Stimulated activated CD8-positive, alpha-beta memory T cell treated with anti-CD3 and anti-CD28 coated beads, Interleukin-15, amount 100 ng/mL, for 1 hour (primary cell): ENCODE data around the gene MYH7B.

Experiments
- DNase-seq: peaks from one replicate; pipeline ENCODE4 v3.0.0-alpha.2; 2020; ENCODE audit warnings: low read depth

The MYH7B gene

GRCh38 chr20:34945315-34946077, 10.2 kb upstream of the MYH7B start:
- no peak for DNase-seq

- no peak for DNase-seq
These were observed 9.0 kb upstream of the MYH7B start for GRCh38 chr20:34946661-34947060.

DNA sequence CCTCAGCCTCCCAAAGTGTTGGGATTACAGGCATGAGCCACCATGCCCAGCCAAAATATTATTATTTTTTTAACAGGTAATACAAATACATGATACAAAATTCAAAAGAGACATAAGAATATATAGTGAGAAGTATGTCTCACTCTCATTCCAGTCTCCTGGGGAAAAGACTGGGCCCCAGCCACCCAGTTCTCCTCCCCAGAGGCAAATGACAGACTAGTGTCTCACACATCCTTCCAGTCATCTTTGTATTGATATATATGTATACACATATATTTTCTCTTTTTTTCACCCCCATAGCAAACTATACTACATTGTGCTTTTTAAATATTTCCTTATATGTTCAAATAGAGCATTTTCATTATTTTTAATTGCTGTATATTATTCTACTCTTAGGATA, 8.3 kb upstream of the MYH7B start:
- no peak for DNase-seq

DNA sequence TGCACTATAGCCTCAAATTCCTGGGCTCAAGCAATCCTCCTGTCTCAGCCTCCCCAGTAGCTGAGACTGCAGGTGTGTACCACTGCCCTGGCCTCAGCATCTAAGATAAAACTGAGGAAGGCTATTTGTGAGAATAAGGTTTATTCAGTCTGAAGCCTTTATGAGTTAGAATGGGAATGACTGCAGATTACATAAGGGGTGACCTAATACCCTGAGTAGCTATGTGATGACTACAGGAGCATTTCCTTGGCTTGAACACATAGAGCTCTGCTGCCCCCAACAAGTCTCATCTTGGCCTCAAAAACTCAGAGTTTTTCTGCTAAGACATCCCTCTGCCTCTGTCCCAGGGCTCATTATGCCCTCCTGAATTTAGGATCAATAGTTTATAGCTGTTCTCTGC, 7.6 kb upstream of the MYH7B start:
- no peak for DNase-seq

GRCh38 chr20:34949120-34949519, 6.5 kb upstream of the MYH7B start:
- no peak for DNase-seq

DNA sequence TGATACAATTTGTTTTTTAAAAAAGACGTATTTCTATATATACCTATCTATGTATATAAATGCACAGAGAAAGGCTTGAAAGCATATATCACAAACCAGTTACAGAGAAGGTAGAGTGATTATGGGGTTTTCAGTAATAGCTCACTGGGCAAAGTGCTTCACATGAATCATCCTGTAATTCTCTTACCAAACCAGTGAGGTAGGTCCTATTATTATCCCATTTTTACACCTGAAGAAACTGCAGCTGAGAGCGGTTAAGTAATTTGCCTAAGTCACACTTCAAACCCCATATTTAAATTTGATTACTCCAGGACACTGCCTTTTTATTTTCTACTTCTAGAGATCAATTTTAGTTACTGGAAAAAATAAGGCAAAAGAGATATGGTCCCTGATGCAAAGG, 4.4 kb upstream of the MYH7B start:
- DNase-seq = no peak

GRCh38 chr20:34951652-34952051, 4.0 kb upstream of the MYH7B start:
- no peak for DNase-seq

GRCh38 chr20:34952671-34953070, 3.0 kb upstream of the MYH7B start:
- no peak for DNase-seq

DNA sequence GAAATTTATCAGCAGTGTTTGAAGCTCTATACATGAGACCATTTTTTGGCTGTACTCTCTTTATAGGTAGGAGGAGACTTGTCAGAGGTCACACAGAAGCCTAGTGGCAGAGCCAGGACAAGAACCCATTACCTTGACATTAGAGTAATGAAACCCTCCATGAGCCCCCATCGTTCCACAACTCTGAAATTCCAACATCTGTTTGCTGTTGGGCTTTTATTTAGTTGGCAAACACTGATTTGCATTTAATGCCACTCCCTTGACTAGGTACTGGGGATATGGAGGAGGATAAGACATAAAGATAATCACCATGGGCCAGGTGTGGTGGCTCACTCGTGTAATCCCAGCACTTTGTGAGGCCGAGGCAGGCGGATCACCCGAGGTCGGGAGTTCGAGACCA, 1.7 kb upstream of the MYH7B start:
- no peak for DNase-seq

- no peak for DNase-seq
These were observed 801 bp upstream of the MYH7B start for GRCh38 chr20:34954904-34955230.

- no peak for DNase-seq
These were observed 382 bp downstream of the MYH7B start for GRCh38 chr20:34956041-34956458.

DNA sequence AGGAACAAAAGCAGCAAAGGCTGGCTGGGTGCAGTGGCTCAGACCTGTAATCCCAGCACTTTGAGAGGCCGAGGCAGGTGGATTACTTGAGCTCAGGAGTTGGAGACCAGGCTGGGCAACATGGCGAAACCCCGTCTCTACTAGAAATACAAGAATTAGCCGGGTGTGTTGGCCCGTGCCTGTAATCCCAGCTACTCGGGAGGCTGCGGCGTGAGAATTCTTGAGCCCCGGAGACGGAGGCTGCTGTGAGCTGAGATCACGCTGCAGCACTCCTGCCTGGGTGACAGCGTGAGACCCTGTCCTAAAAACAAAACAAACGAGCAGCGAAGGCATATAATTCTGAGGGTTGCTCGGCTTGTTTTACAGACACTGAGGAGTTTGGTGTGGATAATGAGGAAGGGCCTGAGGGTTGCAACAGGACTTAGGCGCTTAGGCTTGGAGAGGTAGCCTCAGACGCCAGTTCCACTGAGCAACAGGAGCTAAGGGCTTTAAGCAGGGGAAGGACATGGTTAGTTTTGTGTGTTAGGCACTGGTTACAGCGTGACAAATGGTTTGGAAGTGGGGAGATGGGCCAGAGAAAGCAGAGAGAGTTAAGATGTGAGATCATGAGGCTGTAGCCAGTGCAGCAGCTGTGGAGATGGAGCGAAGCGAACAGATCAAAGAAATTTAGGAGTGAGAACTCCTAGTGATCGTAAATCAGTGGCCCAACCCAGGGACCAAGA, 1.2 kb downstream of the MYH7B start:
- DNase-seq = no peak

DNA sequence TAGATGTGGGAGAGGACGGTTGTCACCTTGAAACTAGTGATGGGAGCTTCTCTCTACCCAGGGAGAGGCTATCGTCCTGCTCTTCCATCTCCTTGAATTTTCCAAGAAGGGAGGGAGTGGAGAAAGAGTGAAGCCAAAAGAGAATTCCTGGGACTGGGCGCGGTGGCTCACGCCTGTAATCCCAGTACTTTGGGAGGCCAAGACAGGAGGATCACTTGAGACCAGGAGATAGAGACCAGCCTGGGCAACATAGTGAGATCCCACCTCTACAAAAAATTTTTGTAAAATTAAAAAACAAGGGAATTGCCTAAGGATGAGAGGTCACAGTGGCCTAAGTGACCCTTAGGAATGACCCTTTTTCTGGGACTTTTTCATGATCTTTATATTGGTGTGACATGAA, 8.8 kb downstream of the MYH7B start:
- DNase-seq = no peak

- DNase-seq = no peak
These were observed 9.4 kb downstream of the MYH7B start for GRCh38 chr20:34965051-34965450.

GRCh38 chr20:34967421-34967820, 11.8 kb downstream of the MYH7B start:
- no peak for DNase-seq

GRCh38 chr20:34968042-34968775, 12.5 kb downstream of the MYH7B start:
- no peak for DNase-seq

DNA sequence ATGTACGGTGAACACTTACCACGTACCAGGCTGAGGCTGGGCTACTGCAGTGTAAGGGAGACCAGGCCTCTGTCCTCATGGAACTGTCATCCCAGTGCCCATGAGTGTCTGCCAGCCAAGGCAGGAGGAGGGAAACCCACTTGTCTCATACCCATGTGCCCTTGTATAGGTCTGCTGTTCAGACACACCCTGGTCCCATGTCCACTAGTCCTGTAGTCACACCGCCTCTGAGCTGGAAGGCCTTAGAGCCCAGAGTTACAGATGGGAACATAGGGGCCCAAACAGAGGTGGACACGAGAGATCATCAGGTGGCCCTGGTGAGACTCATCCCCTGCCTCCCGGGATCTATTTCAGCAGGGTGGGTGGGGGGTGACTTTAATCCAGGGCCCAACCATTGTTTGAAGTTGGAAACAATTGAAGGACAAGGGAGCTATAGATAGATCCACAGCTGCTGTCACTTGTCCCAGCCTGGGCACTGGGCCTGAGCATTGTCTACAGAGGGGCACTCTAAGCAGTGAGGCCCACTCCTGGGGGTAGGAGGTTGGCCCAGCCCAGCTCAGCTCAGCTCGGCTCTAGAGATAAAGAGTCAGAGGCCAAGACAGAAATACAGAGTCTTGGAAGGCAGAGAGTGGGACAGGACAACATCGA, 14.6 kb downstream of the MYH7B start:
- DNase-seq = no peak

DNA sequence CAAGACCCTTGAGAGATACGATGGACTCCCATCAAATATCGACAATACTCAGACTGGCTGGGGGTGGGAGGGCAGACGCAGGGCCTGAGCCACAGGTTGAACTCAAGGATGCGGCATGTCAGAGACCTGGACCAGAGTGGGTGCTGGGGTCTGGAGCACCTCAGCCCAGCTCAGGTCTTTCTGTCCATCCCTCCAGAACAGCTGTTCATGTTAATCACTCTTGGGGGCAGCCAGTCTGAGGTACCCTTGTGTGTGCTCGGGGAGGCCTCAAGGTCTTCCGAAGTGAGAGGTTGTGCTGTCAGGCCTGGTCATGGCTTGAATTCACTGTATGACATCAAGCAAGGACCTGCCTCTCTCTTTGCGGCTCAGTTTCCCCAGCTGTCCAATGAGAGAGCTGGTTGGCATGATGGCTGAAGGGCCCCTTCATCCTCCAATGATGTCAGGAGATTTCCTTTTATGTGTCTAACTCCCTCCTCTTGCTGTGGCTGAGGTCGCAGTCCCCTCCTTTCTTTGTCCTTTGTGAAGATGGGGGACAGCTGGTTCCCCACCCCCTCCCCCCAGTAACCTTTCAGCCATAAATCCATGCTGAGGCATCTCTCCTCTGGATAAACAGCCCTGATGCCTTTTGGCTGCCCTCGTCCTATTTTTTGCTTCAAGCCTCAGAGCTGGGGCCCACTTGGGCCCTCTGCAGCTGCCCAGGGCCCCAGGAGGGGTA, 15.3 kb downstream of the MYH7B start:
- no peak for DNase-seq

DNA sequence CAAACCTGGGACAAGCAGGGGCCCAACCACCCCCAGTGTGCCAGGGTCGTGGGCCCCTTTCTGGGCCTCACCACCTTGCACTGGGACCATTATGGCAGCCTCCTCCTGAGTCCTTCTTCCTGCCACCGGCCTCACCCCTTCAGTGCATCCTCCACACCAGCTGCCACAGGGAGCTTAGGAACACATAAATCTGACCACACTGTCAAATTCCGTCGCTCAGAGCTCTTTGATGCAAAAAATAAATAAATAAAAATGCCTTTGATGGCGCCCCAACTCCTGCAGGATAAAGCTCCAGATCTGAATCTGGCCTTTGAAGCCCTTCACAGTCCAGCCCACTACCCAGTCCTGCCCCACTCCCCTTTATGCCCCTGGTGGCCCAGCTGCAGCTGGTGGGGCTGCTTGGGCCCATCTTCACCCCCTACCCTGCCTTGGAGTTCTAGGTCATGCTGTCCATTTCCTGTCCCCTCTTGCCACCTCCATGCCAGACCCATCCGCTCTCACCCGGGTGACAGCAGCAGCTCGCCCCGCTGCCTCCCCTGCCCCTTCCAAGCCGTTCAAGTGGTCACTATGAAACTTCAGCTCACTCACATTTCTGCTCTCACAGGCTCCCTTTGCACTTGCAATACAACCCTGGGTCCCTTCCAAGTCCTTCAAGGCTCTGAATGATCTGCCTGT, 16.0 kb downstream of the MYH7B start:
- no peak for DNase-seq

- DNase-seq = no peak
These were observed 18.6 kb downstream of the MYH7B start for GRCh38 chr20:34974246-34974645.

DNA sequence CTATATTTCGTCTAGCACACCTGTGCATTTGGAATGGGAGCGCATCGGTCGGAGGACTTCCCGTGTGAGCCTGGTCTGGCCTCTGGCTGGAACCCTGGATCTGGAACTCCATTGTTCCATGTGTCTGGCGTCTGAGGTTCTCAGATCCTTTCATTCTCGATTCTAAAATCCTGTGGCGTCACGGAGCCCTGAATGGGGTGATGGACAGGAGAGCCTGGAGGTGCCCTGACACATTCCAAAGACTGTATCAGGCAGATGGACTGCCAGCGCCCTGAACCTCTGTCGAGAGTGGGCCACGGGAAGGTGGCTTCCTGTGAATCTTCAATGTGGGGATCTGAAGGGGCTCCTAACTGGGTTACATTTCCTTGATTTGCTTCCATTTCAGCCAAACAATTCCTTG, 20.6 kb downstream of the MYH7B start:
- DNase-seq = no peak
